Liver (tissue), 9 donors: ENCODE results near the gene SLC22A25. TPM values are rescaled to one million over a fixed set of nuclear protein-coding genes. Genes with fewer than 3 reads are reported as not detected.

Experiments
- DNase-seq: peaks from one replicate; pipeline ENCODE4 v3.0.0-alpha.2; 2017; ENCODE audit warnings: low spot score
- H3K27ac ChIP-seq, 2 donors: one replicate each; pipeline ENCODE4 v1.7.0; 2013; ENCODE audit warnings: inconsistent platforms in 2 of 2, low read length in 2 of 2, control low read depth in 1 of 2, low read depth in 1 of 2, mild to moderate bottlenecking in 1 of 2
- H3K27me3 ChIP-seq, 4 donors: one replicate each; pipeline versions ENCODE4 v1.6.1 to v1.7.0; 2013; ENCODE audit warnings: low read length in 3 of 4, inconsistent platforms in 1 of 4, mild to moderate bottlenecking in 1 of 4, moderate library complexity in 1 of 4; ENCODE audit not compliant: control insufficient read depth in 4 of 4, insufficient read depth in 4 of 4
- H3K36me3 ChIP-seq, 4 donors: one replicate each; pipeline versions ENCODE4 v1.6.1 to v1.7.0; 2013; ENCODE audit warnings: low read length in 3 of 4, mild to moderate bottlenecking in 3 of 4, low read depth in 1 of 4, moderate library complexity in 1 of 4; ENCODE audit not compliant: control insufficient read depth in 4 of 4, insufficient read depth in 3 of 4
- H3K4me1 ChIP-seq, 4 donors: one replicate each; pipeline versions ENCODE4 v1.6.1 to v1.7.0; 2013; ENCODE audit warnings: low read length in 3 of 4, mild to moderate bottlenecking in 3 of 4, moderate library complexity in 1 of 4; ENCODE audit not compliant: control insufficient read depth in 4 of 4, insufficient read depth in 4 of 4
- H3K4me3 ChIP-seq, 3 donors: one replicate each; pipeline versions ENCODE4 v1.6.1 to v1.7.0; 2013; ENCODE audit warnings: low read length in 3 of 3, control low read depth in 1 of 3, low read depth in 1 of 3, mild to moderate bottlenecking in 1 of 3
- H3K9ac ChIP-seq, 2 donors: one replicate each; pipeline ENCODE4 v1.7.0; 2013; ENCODE audit warnings: low read length in 2 of 2, mild to moderate bottlenecking in 2 of 2, moderate library complexity in 2 of 2, control low read depth in 1 of 2, low read depth in 1 of 2
- H3K9me3 ChIP-seq, 4 donors: one replicate each; pipeline versions ENCODE4 v1.6.1 to v1.7.0; 2013; ENCODE audit warnings: low read length in 3 of 4; ENCODE audit not compliant: control insufficient read depth in 4 of 4
- EGR1 ChIP-seq, 2 donors: IDR thresholded peaks; 2 replicates each; pipeline ENCODE4 v1.6.1; 2016 to 2018; ENCODE audit warnings: antibody characterized with exemption in 2 of 2, low read depth in 2 of 2
- FOXA1 ChIP-seq: IDR thresholded peaks from 2 replicates; pipeline ENCODE4 v1.6.1; 2016; ENCODE audit warnings: antibody characterized with exemption
- GABPA ChIP-seq, 2 donors: IDR thresholded peaks in 1 of 2; conservative IDR thresholded peaks in 1 of 2; 2 replicates each; pipeline ENCODE4 v1.6.1; 2016; ENCODE audit warnings: antibody characterized with exemption in 2 of 2, mild to moderate bottlenecking in 1 of 2, moderate library complexity in 1 of 2
- HNF4A ChIP-seq, 2 donors: conservative IDR thresholded peaks; 2 replicates each; pipeline ENCODE4 v1.6.1; 2016; ENCODE audit warnings: antibody characterized with exemption in 2 of 2, mild to moderate bottlenecking in 2 of 2
- HNF4G ChIP-seq: IDR thresholded peaks from 2 replicates; pipeline ENCODE4 v1.6.1; 2016; ENCODE audit warnings: antibody characterized with exemption
- JUND ChIP-seq, 2 donors: IDR thresholded peaks; 2 replicates each; pipeline ENCODE4 v1.6.1; 2016; ENCODE audit warnings: antibody characterized with exemption in 2 of 2
- NR2F2 ChIP-seq: IDR thresholded peaks from 2 replicates; pipeline ENCODE4 v1.6.1; 2016; ENCODE audit warnings: antibody characterized with exemption
- RXRA ChIP-seq, 2 donors: IDR thresholded peaks; 2 replicates each; pipeline ENCODE4 v1.6.1; 2017 to 2018; ENCODE audit warnings: antibody characterized with exemption in 2 of 2, mild to moderate bottlenecking in 1 of 2
- SP1 ChIP-seq: IDR thresholded peaks from 2 replicates; pipeline ENCODE4 v1.6.1; 2018; ENCODE audit warnings: antibody characterized with exemption, mild to moderate bottlenecking
- TAF1 ChIP-seq: conservative IDR thresholded peaks from 2 replicates; pipeline ENCODE4 v1.6.1; 2016; ENCODE audit warnings: antibody characterized with exemption, mild to moderate bottlenecking
- YY1 ChIP-seq: IDR thresholded peaks from 2 replicates; pipeline ENCODE4 v1.6.1; 2016; ENCODE audit warnings: antibody characterized with exemption, mild to moderate bottlenecking
- polyA plus RNA-seq, 2 donors: library from polyadenylated mRNA; stranded (reverse) in 1 of 2; unstranded in 1 of 2; fragments of 200-250 nt in 1 of 2; fragments of >200 nt in 1 of 2; fragmentation: Nextera tagmentation in 1 of 2; extraction: Ambion mirVana in 1 of 2; gene quantifications; one replicate each; pipeline versions ENCODE4 v1.2.1 to v1.2.3, GENCODE V29; 2013 to 2015
- total RNA-seq, 2 donors: library from RNA; depleted of rRNA; stranded (reverse); fragments of >200 nt; gene quantifications; one replicate each; pipeline ENCODE4 v1.2.3, GENCODE V29; 2014
- TF ChIP-seq, protein P1 (sequence below): IDR thresholded peaks from 2 replicates; pipeline ENCODE4 v1.6.1; 2016; ENCODE audit warnings: antibody characterized with exemption
- TF ChIP-seq, protein P2 (sequence below): IDR thresholded peaks from 2 replicates; pipeline ENCODE4 v1.6.1; 2016; ENCODE audit warnings: antibody characterized with exemption, mild to moderate bottlenecking
- TF ChIP-seq, protein P3 (sequence below): fragments of 150-350 bp; IDR thresholded peaks from 2 replicates; pipeline ENCODE4 v1.5.1; 2017; ENCODE audit warnings: improper control_type of control experiment, low read depth, low read length; ENCODE audit not compliant: missing input control
- TF ChIP-seq, protein P4 (sequence below): IDR thresholded peaks from 2 replicates; pipeline ENCODE4 v1.6.1; 2016; ENCODE audit warnings: antibody characterized with exemption
- TF ChIP-seq, protein P5 (sequence below): IDR thresholded peaks from 2 replicates; pipeline ENCODE4 v1.6.1; 2016; ENCODE audit warnings: antibody characterized with exemption
- donor health status: healthy.
- donor health status: healthy.
- donor health status: healthy.
- donor health status: healthy.
- donor health status: healthy.

The SLC22A25 gene
- total and polyA plus RNA-seq, 4 donors = 3.3 to 35.3 (median 20.9) TPM

DNA sequence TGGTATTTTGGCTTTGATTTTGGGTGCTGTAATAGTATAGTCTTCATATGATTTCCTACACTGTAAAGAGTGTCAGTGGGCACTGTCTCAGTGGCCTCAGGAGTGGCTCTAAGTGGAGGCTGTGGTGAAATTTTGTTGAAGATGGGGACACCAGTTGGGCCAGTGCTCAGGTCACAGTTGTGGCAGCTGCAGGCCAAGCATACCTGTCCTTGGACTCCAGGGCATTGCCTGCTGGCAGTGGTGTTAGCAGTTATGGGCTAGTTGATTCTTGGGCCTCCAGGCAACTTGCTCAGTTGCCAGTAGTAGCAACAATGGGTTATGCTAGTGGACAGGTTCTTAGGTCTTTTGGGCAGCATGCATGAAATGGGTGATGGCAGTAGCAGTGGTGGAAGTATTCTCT lies 39.2 kb upstream of the SLC22A25 start:
- no peak overlapping the region for H3K4me3 ChIP-seq
- no peaks in the 10 kb centered on the region for H3K36me3 ChIP-seq
- no peak overlapping the region for H3K9ac ChIP-seq
- TF ChIP-seq YY1 (no peak), HNF4A (conservative IDR thresholded peaks at IDR 0.05) (peak; percentile 25 to 31)
- no peaks in the 10 kb centered on the region for H3K27me3 ChIP-seq
- no peaks in the 10 kb centered on the region for H3K9me3 ChIP-seq
- H3K4me1 ChIP-seq = peaks cover under 1 to 29% (median 14%) of the 10 kb centered on the region in 4 donors
- H3K27ac ChIP-seq = no peak overlapping the region
- DNase-seq = no peak

DNA sequence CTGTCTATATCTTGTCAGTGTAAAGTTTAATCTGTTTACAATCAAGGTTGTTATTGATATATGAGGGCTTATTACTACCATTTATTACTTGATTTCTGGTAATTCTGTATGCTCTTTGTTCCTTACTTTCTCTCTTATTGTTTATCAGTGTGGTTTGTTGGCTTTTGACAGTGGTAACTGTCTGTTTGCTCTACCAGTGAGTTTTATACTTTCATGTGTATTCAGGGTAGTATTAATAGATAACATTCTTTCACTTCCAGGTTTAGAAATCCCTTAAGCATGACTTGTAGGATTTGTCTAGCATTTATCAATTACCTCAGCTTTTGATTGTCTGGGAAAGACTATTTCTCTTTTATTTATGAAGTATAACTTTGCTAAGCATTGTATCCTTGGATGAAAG lies 37.5 kb upstream of the SLC22A25 start:
- no peaks in the 10 kb centered on the region for H3K27me3 ChIP-seq
- peak overlapping the region in 1 of 2 donors; percentile 34 for H3K27ac ChIP-seq
- no peaks in the 10 kb centered on the region for H3K36me3 ChIP-seq
- no peak for DNase-seq
- H3K9ac ChIP-seq = no peak overlapping the region
- TF ChIP-seq FOXA1 = no peak
- TF ChIP-seq, protein P1, sequence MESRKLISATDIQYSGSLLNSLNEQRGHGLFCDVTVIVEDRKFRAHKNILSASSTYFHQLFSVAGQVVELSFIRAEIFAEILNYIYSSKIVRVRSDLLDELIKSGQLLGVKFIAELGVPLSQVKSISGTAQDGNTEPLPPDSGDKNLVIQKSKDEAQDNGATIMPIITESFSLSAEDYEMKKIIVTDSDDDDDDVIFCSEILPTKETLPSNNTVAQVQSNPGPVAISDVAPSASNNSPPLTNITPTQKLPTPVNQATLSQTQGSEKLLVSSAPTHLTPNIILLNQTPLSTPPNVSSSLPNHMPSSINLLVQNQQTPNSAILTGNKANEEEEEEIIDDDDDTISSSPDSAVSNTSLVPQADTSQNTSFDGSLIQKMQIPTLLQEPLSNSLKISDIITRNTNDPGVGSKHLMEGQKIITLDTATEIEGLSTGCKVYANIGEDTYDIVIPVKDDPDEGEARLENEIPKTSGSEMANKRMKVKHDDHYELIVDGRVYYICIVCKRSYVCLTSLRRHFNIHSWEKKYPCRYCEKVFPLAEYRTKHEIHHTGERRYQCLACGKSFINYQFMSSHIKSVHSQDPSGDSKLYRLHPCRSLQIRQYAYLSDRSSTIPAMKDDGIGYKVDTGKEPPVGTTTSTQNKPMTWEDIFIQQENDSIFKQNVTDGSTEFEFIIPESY = no peak
- TF ChIP-seq, protein P2, sequence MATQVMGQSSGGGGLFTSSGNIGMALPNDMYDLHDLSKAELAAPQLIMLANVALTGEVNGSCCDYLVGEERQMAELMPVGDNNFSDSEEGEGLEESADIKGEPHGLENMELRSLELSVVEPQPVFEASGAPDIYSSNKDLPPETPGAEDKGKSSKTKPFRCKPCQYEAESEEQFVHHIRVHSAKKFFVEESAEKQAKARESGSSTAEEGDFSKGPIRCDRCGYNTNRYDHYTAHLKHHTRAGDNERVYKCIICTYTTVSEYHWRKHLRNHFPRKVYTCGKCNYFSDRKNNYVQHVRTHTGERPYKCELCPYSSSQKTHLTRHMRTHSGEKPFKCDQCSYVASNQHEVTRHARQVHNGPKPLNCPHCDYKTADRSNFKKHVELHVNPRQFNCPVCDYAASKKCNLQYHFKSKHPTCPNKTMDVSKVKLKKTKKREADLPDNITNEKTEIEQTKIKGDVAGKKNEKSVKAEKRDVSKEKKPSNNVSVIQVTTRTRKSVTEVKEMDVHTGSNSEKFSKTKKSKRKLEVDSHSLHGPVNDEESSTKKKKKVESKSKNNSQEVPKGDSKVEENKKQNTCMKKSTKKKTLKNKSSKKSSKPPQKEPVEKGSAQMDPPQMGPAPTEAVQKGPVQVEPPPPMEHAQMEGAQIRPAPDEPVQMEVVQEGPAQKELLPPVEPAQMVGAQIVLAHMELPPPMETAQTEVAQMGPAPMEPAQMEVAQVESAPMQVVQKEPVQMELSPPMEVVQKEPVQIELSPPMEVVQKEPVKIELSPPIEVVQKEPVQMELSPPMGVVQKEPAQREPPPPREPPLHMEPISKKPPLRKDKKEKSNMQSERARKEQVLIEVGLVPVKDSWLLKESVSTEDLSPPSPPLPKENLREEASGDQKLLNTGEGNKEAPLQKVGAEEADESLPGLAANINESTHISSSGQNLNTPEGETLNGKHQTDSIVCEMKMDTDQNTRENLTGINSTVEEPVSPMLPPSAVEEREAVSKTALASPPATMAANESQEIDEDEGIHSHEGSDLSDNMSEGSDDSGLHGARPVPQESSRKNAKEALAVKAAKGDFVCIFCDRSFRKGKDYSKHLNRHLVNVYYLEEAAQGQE = no peak
- no peak for TF ChIP-seq TAF1
- no peak for TF ChIP-seq NR2F2
- TF ChIP-seq, protein P3, sequence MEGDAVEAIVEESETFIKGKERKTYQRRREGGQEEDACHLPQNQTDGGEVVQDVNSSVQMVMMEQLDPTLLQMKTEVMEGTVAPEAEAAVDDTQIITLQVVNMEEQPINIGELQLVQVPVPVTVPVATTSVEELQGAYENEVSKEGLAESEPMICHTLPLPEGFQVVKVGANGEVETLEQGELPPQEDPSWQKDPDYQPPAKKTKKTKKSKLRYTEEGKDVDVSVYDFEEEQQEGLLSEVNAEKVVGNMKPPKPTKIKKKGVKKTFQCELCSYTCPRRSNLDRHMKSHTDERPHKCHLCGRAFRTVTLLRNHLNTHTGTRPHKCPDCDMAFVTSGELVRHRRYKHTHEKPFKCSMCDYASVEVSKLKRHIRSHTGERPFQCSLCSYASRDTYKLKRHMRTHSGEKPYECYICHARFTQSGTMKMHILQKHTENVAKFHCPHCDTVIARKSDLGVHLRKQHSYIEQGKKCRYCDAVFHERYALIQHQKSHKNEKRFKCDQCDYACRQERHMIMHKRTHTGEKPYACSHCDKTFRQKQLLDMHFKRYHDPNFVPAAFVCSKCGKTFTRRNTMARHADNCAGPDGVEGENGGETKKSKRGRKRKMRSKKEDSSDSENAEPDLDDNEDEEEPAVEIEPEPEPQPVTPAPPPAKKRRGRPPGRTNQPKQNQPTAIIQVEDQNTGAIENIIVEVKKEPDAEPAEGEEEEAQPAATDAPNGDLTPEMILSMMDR = no peak
- no peak for TF ChIP-seq RXRA (IDR thresholded peaks at IDR 0.05)
- TF ChIP-seq, protein P4, sequence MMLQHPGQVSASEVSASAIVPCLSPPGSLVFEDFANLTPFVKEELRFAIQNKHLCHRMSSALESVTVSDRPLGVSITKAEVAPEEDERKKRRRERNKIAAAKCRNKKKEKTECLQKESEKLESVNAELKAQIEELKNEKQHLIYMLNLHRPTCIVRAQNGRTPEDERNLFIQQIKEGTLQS = no peak
- no peak for TF ChIP-seq SP1
- no peak for TF ChIP-seq YY1
- no peak for TF ChIP-seq HNF4A (conservative IDR thresholded peaks at IDR 0.05)
- TF ChIP-seq, protein P5, sequence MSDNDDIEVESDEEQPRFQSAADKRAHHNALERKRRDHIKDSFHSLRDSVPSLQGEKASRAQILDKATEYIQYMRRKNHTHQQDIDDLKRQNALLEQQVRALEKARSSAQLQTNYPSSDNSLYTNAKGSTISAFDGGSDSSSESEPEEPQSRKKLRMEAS = no peak
- no peak for TF ChIP-seq EGR1 (IDR thresholded peaks at IDR 0.05; ENCODE audit: low read depth in 2 of 2)
- no peak for TF ChIP-seq HNF4G
- TF ChIP-seq JUND (IDR thresholded peaks at IDR 0.05) = no peak
- TF ChIP-seq GABPA (IDR thresholded peaks at IDR 0.05 in 1 of 2, conservative IDR thresholded peaks at IDR 0.05 in 1 of 2) = no peak
- H3K4me1 ChIP-seq = peaks cover 2 to 39% (median 21%) of the 10 kb centered on the region in 4 donors
- H3K4me3 ChIP-seq = no peak overlapping the region
- no peaks in the 10 kb centered on the region for H3K9me3 ChIP-seq
